GM10266 (cell line): ENCODE data around the gene LBP.

Source experiments
- DNase-seq: peaks from one replicate; pipeline ENCODE4 v3.0.0; 2012; ENCODE audit errors: extremely low spot score
- CTCF ChIP-seq: IDR thresholded peaks from 2 replicates; pipeline ENCODE4 v1.5.1; 2012; ENCODE audit warnings: mild to moderate bottlenecking, low read depth; ENCODE audit not compliant: control insufficient read depth, insufficient read depth; ENCODE audit errors: missing control alignments

LBP gene

GRCh38 chr20:38412877-38413577 is 66.7 kb downstream of the LBP start:
- no peak for TF ChIP-seq CTCF
- no peak for DNase-seq

- no peak for TF ChIP-seq CTCF
- no peak for DNase-seq
Observed at GRCh38 chr20:38414769-38415450, 68.6 kb downstream of the LBP start.

- DNase-seq = no peak
Observed at GRCh38 chr20:38418509-38419204, 72.4 kb downstream of the LBP start.

GRCh38 chr20:38420388-38421085 is 74.3 kb downstream of the LBP start:
- no peak for DNase-seq
- TF ChIP-seq CTCF = no peak

More at GRCh38 chr20:38418509-38419204, 72.4 kb downstream of the LBP start:
- no peak for TF ChIP-seq CTCF

- no peak for DNase-seq
- no peak for TF ChIP-seq CTCF
Observed at GRCh38 chr20:38421915-38422314, 75.6 kb downstream of the LBP start.

- TF ChIP-seq CTCF = no peak
- no peak for DNase-seq
Observed at GRCh38 chr20:38423541-38423940, 77.3 kb downstream of the LBP start.
